Mammary epithelial cell (primary cell): Measurements from ENCODE around the gene CD2AP.

Source experiments
- EZH2 ChIP-seq: IDR thresholded peaks from 2 replicates; pipeline ENCODE4 v1.6.1; 2012; ENCODE audit warnings: low read length, inconsistent platforms, borderline replicate concordance
- TF ChIP-seq, protein P1 (sequence below), 2 donors: IDR thresholded peaks in 1 of 2; conservative IDR thresholded peaks in 1 of 2; 2 replicates each; pipeline ENCODE4 v1.5.1; 2011 to 2012; ENCODE audit warnings: inconsistent platforms in 2 of 2, low read length in 2 of 2, mild to moderate bottlenecking in 2 of 2, control low read depth in 1 of 2, low read depth in 1 of 2; ENCODE audit not compliant: insufficient read depth in 1 of 2; ENCODE audit errors: extremely low read depth in 1 of 2

DNA sequence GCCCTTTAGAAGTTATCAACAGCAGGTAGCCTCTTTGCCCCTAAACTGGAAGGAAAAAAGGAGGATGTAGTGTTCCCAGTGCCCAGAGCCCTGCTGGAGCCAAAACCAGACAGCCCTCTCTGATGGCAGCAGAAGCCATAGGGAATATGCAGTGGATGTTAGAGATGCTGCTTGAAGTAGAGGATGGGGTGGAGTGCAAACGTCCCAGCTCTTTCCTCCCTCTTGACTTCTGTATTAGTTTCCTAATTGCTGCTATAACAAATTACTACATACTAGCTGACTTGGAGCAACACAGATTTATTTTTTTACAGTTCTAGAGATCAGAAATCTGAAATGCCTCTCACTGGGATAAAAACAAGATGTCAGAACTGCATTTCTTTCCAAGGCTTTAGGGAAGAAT is 12.5 kb upstream of the CD2AP start:
- TF ChIP-seq EZH2: no peak
- TF ChIP-seq, protein P1, sequence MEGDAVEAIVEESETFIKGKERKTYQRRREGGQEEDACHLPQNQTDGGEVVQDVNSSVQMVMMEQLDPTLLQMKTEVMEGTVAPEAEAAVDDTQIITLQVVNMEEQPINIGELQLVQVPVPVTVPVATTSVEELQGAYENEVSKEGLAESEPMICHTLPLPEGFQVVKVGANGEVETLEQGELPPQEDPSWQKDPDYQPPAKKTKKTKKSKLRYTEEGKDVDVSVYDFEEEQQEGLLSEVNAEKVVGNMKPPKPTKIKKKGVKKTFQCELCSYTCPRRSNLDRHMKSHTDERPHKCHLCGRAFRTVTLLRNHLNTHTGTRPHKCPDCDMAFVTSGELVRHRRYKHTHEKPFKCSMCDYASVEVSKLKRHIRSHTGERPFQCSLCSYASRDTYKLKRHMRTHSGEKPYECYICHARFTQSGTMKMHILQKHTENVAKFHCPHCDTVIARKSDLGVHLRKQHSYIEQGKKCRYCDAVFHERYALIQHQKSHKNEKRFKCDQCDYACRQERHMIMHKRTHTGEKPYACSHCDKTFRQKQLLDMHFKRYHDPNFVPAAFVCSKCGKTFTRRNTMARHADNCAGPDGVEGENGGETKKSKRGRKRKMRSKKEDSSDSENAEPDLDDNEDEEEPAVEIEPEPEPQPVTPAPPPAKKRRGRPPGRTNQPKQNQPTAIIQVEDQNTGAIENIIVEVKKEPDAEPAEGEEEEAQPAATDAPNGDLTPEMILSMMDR (conservative IDR thresholded peaks at IDR 0.05 in 1 of 2, IDR thresholded peaks at IDR 0.05 in 1 of 2; ENCODE audit: extremely low read depth in 1 of 2, insufficient read depth in 1 of 2, low read depth in 1 of 2, low read length in 2 of 2): no peak
